Pancreas (tissue), 10 donors: ENCODE results near the gene GULP1. TPM values are rescaled to one million over a fixed set of nuclear protein-coding genes. Genes with fewer than 3 reads are reported as not detected.
"Not testable (repeated sequence)": the region's sequence is repeated elsewhere in the genome, so short reads cannot be mapped to it uniquely, and the experiment has no call there.

Experiments
- ATAC-seq, 4 donors: fragments of 200-7000 bp; cut with Tn5 transposase; one replicate each; pipeline versions ENCODE4 v1.8.0 to v1.9.1; 2020; ENCODE audit warnings: mild to moderate bottlenecking in 4 of 4, moderate library complexity in 4 of 4
- DNase-seq, 6 donors: peaks; one replicate each; pipeline ENCODE4 v3.0.0-alpha.2; 2020
- FAIRE-seq: peaks from 2 replicates; lab custom pipeline; 2012; peaks lifted over from hg19 to GRCh38; lab: Jason Lieb, UNC
- H3K27ac ChIP-seq, 4 donors: fragments of 200-600 bp; sonication (generic); 1 replicate in 3 of 4; 2 replicates in 1 of 4; pipeline versions ENCODE4 v1.5.0 to v1.8.0; 2020
- H3K27me3 ChIP-seq, 4 donors: fragments of 200-600 bp; one replicate each; pipeline ENCODE4 v1.8.0; 2021
- H3K36me3 ChIP-seq, 3 donors: fragments of 200-600 bp; sonication (generic) in 1 of 3; one replicate each; pipeline versions ENCODE4 v1.5.0 to v1.8.0; 2020 to 2021
- H3K4me1 ChIP-seq, 3 donors: fragments of 200-600 bp; one replicate each; pipeline ENCODE4 v1.8.0; 2021
- H3K4me3 ChIP-seq, 4 donors: fragments of 200-600 bp; sonication (generic) in 2 of 4; one replicate each; pipeline versions ENCODE4 v1.5.0 to v1.8.0; 2020 to 2021
- H3K9me3 ChIP-seq, 4 donors: fragments of 200-600 bp; one replicate each; pipeline ENCODE4 v1.8.0; 2021
- CTCF ChIP-seq, 4 donors: fragments of 200-600 bp; sonication (generic) in 3 of 4; IDR thresholded peaks; one replicate each; pipeline versions ENCODE4 v1.5.0 to v1.8.0; 2021; ENCODE audit warnings: antibody characterized with exemption in 4 of 4
- WGBS, 2 donors: extraction: QIAGEN DNeasy Blood & Tissue Kit; methylation state at CpG; one replicate each; pipeline ENCODE4 v1.1.7; 2013; 5-methylcytosine and 5-hydroxymethylcytosine counted together
- intact Hi-C, 3 donors: fragments of 100-400 bp; cut with DNase I; formaldehyde crosslinking; loops; one replicate each; pipeline versions ENCODE4 v1.11.1 to v1.14.2; 2022
- polyA plus RNA-seq, 2 donors: library from polyadenylated mRNA; stranded (reverse); fragments of 200-250 nt; gene quantifications; one replicate each; pipeline ENCODE4 v1.2.3, GENCODE V29; 2013
- total RNA-seq, 6 donors: library from RNA; stranded (reverse); fragmentation: NEBNext Ultra II Directional in 4 of 6; extraction: Animal tissue kit (Norgen Biotek cat#: 25700) in 4 of 6; gene quantifications; one replicate each; pipeline versions ENCODE4 v1.2.1 to v1.2.4, GENCODE V29; 2021 to 2023
- donor health status: healthy with polysubstance abuse.
- donor health status: DM: no; HTN: no; CAD: no; lungs with moderate emphysema.
- donor health status: DM: no; HTN: no; CAD: no.
- donor health status: control.
- donor health status: control.
- donor health status: Bipolar disorder and iron deficiency.
- donor health status: DM: yes; HTN: yes; CAD: no.
- donor health status: DM: no; HTN: no; CAD: no.
- donor health status: DM: no; HTN: no; CAD: no.
- donor health status: DM: yes; HTN: yes; CAD: no.

GULP1 gene
- total and polyA plus RNA-seq, 8 donors: 5.4 to 35.7 (median 17.5) TPM

GRCh38 chr2:188293601-188294351 lies 2.1 kb downstream of the GULP1 start:
- intact Hi-C loops: no loop called here
- peak; percentile 70 to 89 (median 83) for DNase-seq
- no peak for FAIRE-seq
- H3K27me3 ChIP-seq: no peaks in the 10 kb centered on the region
- H3K4me1 ChIP-seq: peaks cover 8 to 20% (median 18%) of the 10 kb centered on the region in 3 donors
- peak overlapping the region; percentile 73 to 98 (median 96) for H3K27ac ChIP-seq
- 10 to 16% methylated on average over 10 of the region's 10 CpGs for WGBS, 2 donors
- no peaks in the 10 kb centered on the region for H3K9me3 ChIP-seq
- no peak for TF ChIP-seq CTCF (IDR thresholded peaks at IDR 0.05)
- peak overlapping the region; percentile 10 to 89 (median 55) for H3K4me3 ChIP-seq
- ATAC-seq: peak; percentile 40 to 52 (median 48)
- no peaks in the 10 kb centered on the region for H3K36me3 ChIP-seq

GRCh38 chr2:188294352-188294926 lies 2.8 kb downstream of the GULP1 start:
- peaks cover 8 to 20% (median 18%) of the 10 kb centered on the region in 3 donors for H3K4me1 ChIP-seq
- TF ChIP-seq CTCF (IDR thresholded peaks at IDR 0.05): no peak
- WGBS, 2 donors: 43 to 52% methylated on average over 1 of the region's 1 CpG
- no peaks in the 10 kb centered on the region for H3K36me3 ChIP-seq
- peak overlapping the region; percentile 73 to 98 (median 96) for H3K27ac ChIP-seq
- no peak for DNase-seq
- no peaks in the 10 kb centered on the region for H3K27me3 ChIP-seq
- intact Hi-C loops: no loop called here
- peak; percentile 63 for FAIRE-seq
- ATAC-seq: no peak
- peak overlapping the region in 3 of 4 donors; percentile 3 to 89 (median 65) for H3K4me3 ChIP-seq
- no peaks in the 10 kb centered on the region for H3K9me3 ChIP-seq

DNA sequence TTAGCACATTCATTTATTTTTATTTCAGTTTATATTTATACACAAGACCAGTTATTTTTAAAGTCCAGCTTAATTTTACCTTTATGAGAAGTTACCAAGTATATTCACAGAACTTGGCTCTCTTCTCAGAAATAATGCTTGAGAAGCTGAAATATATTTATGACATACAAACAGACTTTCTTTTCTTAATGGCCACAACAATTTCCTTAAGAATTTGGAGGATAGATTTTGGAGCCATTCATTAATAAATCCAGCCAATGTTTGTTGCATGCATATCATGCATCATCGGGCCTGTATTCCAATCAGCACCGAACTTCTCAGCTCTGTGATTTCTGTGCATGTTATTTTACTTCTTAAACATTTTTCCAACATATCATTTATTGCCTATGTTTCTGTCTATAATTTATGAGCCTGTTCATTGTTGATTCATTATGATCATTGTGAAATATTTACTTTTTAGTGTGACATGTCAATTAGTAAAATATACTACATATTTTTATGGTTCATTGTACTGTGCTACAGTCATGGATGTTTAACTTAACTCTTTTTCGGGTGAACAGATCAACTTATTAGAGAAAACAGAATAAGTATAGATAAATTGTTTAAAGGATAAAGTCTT lies 3.5 kb downstream of the GULP1 start:
- FAIRE-seq (peak; percentile 32), ATAC-seq (no peak), DNase-seq (no peak)
- H3K27me3 ChIP-seq: no peaks in the 10 kb centered on the region
- TF ChIP-seq CTCF (IDR thresholded peaks at IDR 0.05): no peak
- H3K4me3 ChIP-seq: peak overlapping the region in 2 of 4 donors; percentile 65 to 89
- peaks cover 8 to 16% (median 15%) of the 10 kb centered on the region in 3 donors for H3K4me1 ChIP-seq
- H3K27ac ChIP-seq: peak overlapping the region in 2 of 4 donors; percentile 97 to 98
- H3K36me3 ChIP-seq: no peaks in the 10 kb centered on the region
- H3K9me3 ChIP-seq: no peaks in the 10 kb centered on the region
- WGBS, 2 donors: 47 to 53% methylated on average over 3 of the region's 3 CpGs
- intact Hi-C loops: no loop called here

GRCh38 chr2:188297978-188298377 lies 6.3 kb downstream of the GULP1 start:
- ATAC-seq: no peak
- Histone ChIP-seq H3K36me3 (no peaks in the 10 kb centered on the region), H3K27me3 (no peaks in the 10 kb centered on the region), H3K9me3 (no peaks in the 10 kb centered on the region), H3K4me1 (peaks cover 7 to 13% (median 8%) of the 10 kb centered on the region in 3 donors), H3K4me3 (no peak overlapping the region), H3K27ac (no peak overlapping the region)
- intact Hi-C loops: no loop called here
- DNase-seq: no peak
- peak; percentile 85 for FAIRE-seq
- TF ChIP-seq CTCF (IDR thresholded peaks at IDR 0.05): no peak

DNA sequence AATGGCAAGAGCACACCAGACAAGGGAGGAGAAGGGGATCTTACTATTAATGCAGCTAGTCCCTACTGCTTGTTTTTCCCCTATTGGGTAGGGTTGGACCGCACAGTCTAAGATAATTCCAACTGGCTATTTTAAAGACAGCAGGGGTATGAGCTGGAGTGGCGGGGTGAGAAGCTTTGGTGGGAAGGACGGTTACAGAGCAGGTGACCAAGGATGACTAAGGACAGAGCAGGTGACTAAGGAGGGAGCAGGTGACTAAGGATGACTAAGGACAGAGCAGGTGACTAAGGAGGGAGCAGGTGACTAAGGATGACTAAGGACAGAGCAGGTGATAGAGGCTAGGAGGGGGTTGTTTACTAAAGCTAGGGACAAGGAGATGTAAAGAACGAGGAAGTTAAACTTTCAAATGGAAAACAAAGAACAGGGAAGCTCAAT lies 7.3 kb downstream of the GULP1 start:
- FAIRE-seq, H3K4me3 ChIP-seq, H3K36me3 ChIP-seq, intact Hi-C loops, H3K27me3 ChIP-seq, H3K9me3 ChIP-seq: not testable (repeated sequence)
- Histone ChIP-seq H3K27ac (peak overlapping the region in 2 of 4 donors; percentile 15 to 37), H3K4me1 (peaks cover 7 to 14% (median 13%) of the 10 kb centered on the region in 3 donors)
- WGBS, 2 donors: 81 to 85% methylated on average over 4 of the region's 4 CpGs
- DNase-seq (peak in 3 of 6 donors; percentile 27 to 59 (median 34)), ATAC-seq (peak in 3 of 4 donors; percentile 43 to 67 (median 63))
